ENCODE measurements around the gene AOPEP. TPM values are rescaled to one million over a fixed set of nuclear protein-coding genes. Genes with fewer than 3 reads are reported as not detected.

AOPEP gene
- total and polyA plus RNA-seq, 2 of the 13 experiments (the other 11 are each of a cell fraction or from before 2014, with no cell fraction given): 22.2 to 41.6 TPM

GRCh38 chr9:95008151-95008771, 281.8 kb downstream of the AOPEP start:
- H2AFZ ChIP-seq (ENCODE audit: low read length): no peak overlapping the region
- no peaks in the 10 kb centered on the region; a peak in 1 of 5 replicates for H3K27me3 ChIP-seq (ENCODE audit: control insufficient read depth in 1 of 2, insufficient read depth in 2 of 2, low read length in 2 of 2)
- peaks cover 64% of the 10 kb centered on the region for H3K4me1 ChIP-seq (ENCODE audit: insufficient read depth, low read length)
- peak overlapping the region; percentile 78 to 92 (median 83) for H3K4me3 ChIP-seq (replicated peaks in 1 of 3; ENCODE audit: insufficient read depth in 1 of 3, low read depth in 2 of 3, low read length in 3 of 3)
- H3K9ac ChIP-seq (ENCODE audit: insufficient read depth, low read depth, low read length): peak overlapping the region; percentile 97
- BruUV-seq (replicated peaks): no TSS peak
- in situ Hi-C loops (cut with HindIII; ENCODE audit: extremely low pct_ligation_motif_present, low pct_unique_long_range_greater_than_20kb): no loop called here
- peak; percentile 86 for DNase-seq (ENCODE audit: low spot score)
- 9% methylated on average over 12 of the region's 15 CpGs for WGBS (ENCODE audit: low lambda C conversion rate)
- ChIA-PET POLR2A (interaction anchor here (0.9 to 3.3 kb wide), 14 partner anchors 8 to 222 kb away, joined by 3 to 83 read pairs (median 6); no protein-coding TSS in a partner anchor), CTCF (ENCODE audit: low intra/inter-chr PET ratio, low total read pairs) (no interaction called here)
- peak overlapping the region; percentile 95 for H3K27ac ChIP-seq (ENCODE audit: extremely low read length, insufficient read depth, low read length)
- peak; percentile 73 for ATAC-seq
- H3K79me2 ChIP-seq (ENCODE audit: insufficient read depth, low read length): peaks cover 94% of the 10 kb centered on the region
- H3K9me3 ChIP-seq (ENCODE audit: low read length): no peaks in the 10 kb centered on the region
- H3K4me2 ChIP-seq (ENCODE audit: low read depth, low read length): peak overlapping the region; percentile 95
- peaks cover 1 to 15% of the 10 kb centered on the region in 2 experiments; a peak in 3 of 5 replicates for H3K36me3 ChIP-seq (replicated peaks in 1 of 2; ENCODE audit: control insufficient read depth in 1 of 2, insufficient read depth in 2 of 2, low read length in 2 of 2)
- FAIRE-seq: peak; percentile 76
- peaks cover 11% of the 10 kb centered on the region for H4K20me1 ChIP-seq (ENCODE audit: insufficient read depth, low read length)
- intact Hi-C loops (cut with micrococcal nuclease; ENCODE audit: unreplicated experiment): loop anchor here (2.0 to 10.0 kb wide), 4 partner anchors 15 to 223 kb away; no protein-coding TSS in a partner anchor
- TF ChIP-seq PAX8 (CRISPR knock-in tag; IDR thresholded peaks at IDR 0.05; ENCODE audit: borderline replicate concordance) (no peak), ZNF788 (CRISPR knock-in tag; IDR thresholded peaks at IDR 0.05; ENCODE audit: borderline replicate concordance) (peak; percentile 34; the same call in 1 of the 2 replicates), SALL1 (CRISPR knock-in tag; IDR thresholded peaks at IDR 0.05) (peak; percentile 92), MEIS1 (CRISPR knock-in tag; IDR thresholded peaks at IDR 0.05; ENCODE audit: borderline replicate concordance) (no peak; the same call in 1 of the 2 replicates), MXI1 (IDR thresholded peaks at IDR 0.05; ENCODE audit: borderline replicate concordance, low read depth, low read length) (peak; percentile 49; the same call in 1 of the 3 replicates), KAT8 (CRISPR knock-in tag; IDR thresholded peaks at IDR 0.05) (peak; percentile 46; the same call in 1 of the 2 replicates), AHDC1 (CRISPR knock-in tag; IDR thresholded peaks at IDR 0.05; ENCODE audit: borderline replicate concordance) (peak; percentile 76; the same call in 1 of the 2 replicates), SPEN (CRISPR knock-in tag; IDR thresholded peaks at IDR 0.05; ENCODE audit: low read depth) (peak; percentile 29; the same call in 1 of the 2 replicates), ZNF230 (CRISPR knock-in tag; IDR thresholded peaks at IDR 0.05) (no peak)
- TF ChIP-seq, protein P1, sequence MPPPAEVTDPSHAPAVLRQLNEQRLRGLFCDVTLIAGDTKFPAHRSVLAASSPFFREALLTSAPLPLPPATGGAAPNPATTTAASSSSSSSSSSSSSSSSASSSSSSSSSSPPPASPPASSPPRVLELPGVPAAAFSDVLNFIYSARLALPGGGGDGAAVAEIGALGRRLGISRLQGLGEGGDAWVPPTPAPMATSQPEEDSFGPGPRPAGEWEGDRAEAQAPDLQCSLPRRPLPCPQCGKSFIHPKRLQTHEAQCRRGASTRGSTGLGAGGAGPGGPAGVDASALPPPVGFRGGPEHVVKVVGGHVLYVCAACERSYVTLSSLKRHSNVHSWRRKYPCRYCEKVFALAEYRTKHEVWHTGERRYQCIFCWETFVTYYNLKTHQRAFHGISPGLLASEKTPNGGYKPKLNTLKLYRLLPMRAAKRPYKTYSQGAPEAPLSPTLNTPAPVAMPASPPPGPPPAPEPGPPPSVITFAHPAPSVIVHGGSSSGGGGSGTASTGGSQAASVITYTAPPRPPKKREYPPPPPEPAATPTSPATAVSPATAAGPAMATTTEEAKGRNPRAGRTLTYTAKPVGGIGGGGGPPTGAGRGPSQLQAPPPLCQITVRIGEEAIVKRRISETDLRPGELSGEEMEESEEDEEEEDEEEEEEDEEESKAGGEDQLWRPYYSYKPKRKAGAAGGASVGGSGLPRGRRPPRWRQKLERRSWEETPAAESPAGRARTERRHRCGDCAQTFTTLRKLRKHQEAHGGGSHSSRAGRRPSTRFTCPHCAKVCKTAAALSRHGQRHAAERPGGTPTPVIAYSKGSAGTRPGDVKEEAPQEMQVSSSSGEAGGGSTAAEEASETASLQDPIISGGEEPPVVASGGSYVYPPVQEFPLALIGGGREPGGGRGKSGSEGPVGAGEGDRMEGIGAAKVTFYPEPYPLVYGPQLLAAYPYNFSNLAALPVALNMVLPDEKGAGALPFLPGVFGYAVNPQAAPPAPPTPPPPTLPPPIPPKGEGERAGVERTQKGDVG (CRISPR knock-in tag; IDR thresholded peaks at IDR 0.05; ENCODE audit: borderline replicate concordance): 0 out of 2 replicates have a peak, but pooled peaks have one; percentile 49
